OCI-LY7 (cell line): ENCODE results near the gene HS1BP3. TPM values are rescaled to one million over a fixed set of nuclear protein-coding genes. Genes with fewer than 3 reads are reported as not detected.
A peak's percentile ranks its signal among the peaks of the same experiment; 100 is the strongest.

ENCODE experiments used
- BruUV-seq: library from RNA; stranded (reverse); fragments of 400-500 nt; replicated peaks from 2 replicates; lab custom pipeline; 2021; lab: Mats Ljungman, UMichigan
- CTCF ChIA-PET: fragments of 300-600 bp; sonication (Branson Sonifier 250); formaldehyde crosslinking; loops from one replicate; lab custom pipeline; 2022; ENCODE audit warnings: antibody characterized with exemption; ENCODE audit not compliant: unreplicated experiment; lab: Charles Lee
- POLR2A ChIA-PET: fragments of 300-600 bp; sonication (Branson Sonifier 250); formaldehyde crosslinking; loops from one replicate; lab custom pipeline; 2022; ENCODE audit warnings: antibody characterized with exemption; lab: Charles Lee
- DNase-seq: peaks from one replicate; pipeline ENCODE4 v3.0.0-alpha.2; 2015; ENCODE audit warnings: low spot score
- H2AFZ ChIP-seq: fragments of 200-600 bp; sonication (generic), shearing (Covaris generic); 2 replicates; pipeline ENCODE4 v1.6.1; 2014; ENCODE audit warnings: mild to moderate bottlenecking, antibody characterized with exemption, low read length, moderate library complexity
- H3K27ac ChIP-seq: fragments of 200-600 bp; sonication (generic); 2 replicates; pipeline ENCODE4 v1.5.1; 2014; ENCODE audit warnings: mixed run types, low read depth, mild to moderate bottlenecking, moderate library complexity, low read length, inconsistent platforms; ENCODE audit not compliant: poor library complexity, severe bottlenecking
- H3K36me3 ChIP-seq: fragments of 200-600 bp; sonication (generic); 2 replicates; pipeline ENCODE4 v1.6.1; 2014; ENCODE audit warnings: mild to moderate bottlenecking, antibody characterized with exemption, low read length, moderate library complexity, mixed read lengths; ENCODE audit not compliant: insufficient read depth
- H3K4me1 ChIP-seq: fragments of 200-600 bp; sonication (generic); 2 replicates; pipeline ENCODE4 v1.5.1; 2014; ENCODE audit warnings: mild to moderate bottlenecking, low read length; ENCODE audit not compliant: insufficient read depth, poor library complexity, severe bottlenecking
- H3K4me2 ChIP-seq: fragments of 200-600 bp; sonication (generic); 2 replicates; pipeline ENCODE4 v1.6.1; 2014; ENCODE audit warnings: mild to moderate bottlenecking, low read length
- H3K4me3 ChIP-seq: fragments of 200-600 bp; sonication (generic); 2 replicates; pipeline ENCODE4 v1.5.1; 2014; ENCODE audit warnings: mild to moderate bottlenecking, low read depth, low read length; ENCODE audit not compliant: poor library complexity, severe bottlenecking
- H3K79me2 ChIP-seq: fragments of 200-600 bp; sonication (generic); 2 replicates; pipeline ENCODE4 v1.6.1; 2016; ENCODE audit warnings: low read depth, mild to moderate bottlenecking, low read length, moderate library complexity, mixed read lengths; ENCODE audit not compliant: insufficient read depth
- H3K9me2 ChIP-seq: fragments of 200-600 bp; sonication (generic); 2 replicates; pipeline ENCODE4 v1.6.1; 2016; ENCODE audit warnings: mild to moderate bottlenecking, low read length, mixed read lengths; ENCODE audit not compliant: insufficient read depth
- H3K9me3 ChIP-seq: fragments of 200-600 bp; sonication (generic); 2 replicates; pipeline ENCODE4 v1.6.1; 2014; ENCODE audit warnings: mild to moderate bottlenecking, mixed run types, low read length, mixed read lengths
- H4K20me1 ChIP-seq: fragments of 200-600 bp; sonication (generic); 2 replicates; pipeline ENCODE4 v1.6.1; 2014; ENCODE audit warnings: mild to moderate bottlenecking, antibody characterized with exemption, low read length, moderate library complexity, mixed read lengths; ENCODE audit not compliant: insufficient read depth
- CTCF ChIP-seq: fragments of 200-600 bp; sonication (generic); conservative IDR thresholded peaks from 2 replicates; pipeline ENCODE4 v1.5.1; 2014; ENCODE audit warnings: mild to moderate bottlenecking, antibody characterized with exemption, low read length, moderate library complexity, mixed read lengths
- EZH2phosphoT487 ChIP-seq: fragments of 200-600 bp; sonication (generic); IDR thresholded peaks from 2 replicates; pipeline ENCODE4 v1.6.1; 2018; ENCODE audit warnings: low read depth, borderline replicate concordance, mild to moderate bottlenecking, mixed run types, antibody characterized with exemption, low read length, moderate library complexity, mixed read lengths
- intact Hi-C: fragments of 100-400 bp; cut with micrococcal nuclease; formaldehyde crosslinking; loops from one replicate; pipeline ENCODE4 v1.10.0; 2022; ENCODE audit not compliant: unreplicated experiment
- total RNA-seq, 2 experiments: library from RNA; depleted of rRNA in 1 of 2; stranded (reverse); fragments of >200 nt in 1 of 2; shearing (Covaris generic) in 1 of 2; gene quantifications; 2 replicates each; pipeline ENCODE4 v1.2.3, GENCODE V29; 2014 to 2022

Gene HS1BP3
- total RNA-seq, 2 experiments from 2014 or later, result 10.6 to 15.2 TPM

DNA sequence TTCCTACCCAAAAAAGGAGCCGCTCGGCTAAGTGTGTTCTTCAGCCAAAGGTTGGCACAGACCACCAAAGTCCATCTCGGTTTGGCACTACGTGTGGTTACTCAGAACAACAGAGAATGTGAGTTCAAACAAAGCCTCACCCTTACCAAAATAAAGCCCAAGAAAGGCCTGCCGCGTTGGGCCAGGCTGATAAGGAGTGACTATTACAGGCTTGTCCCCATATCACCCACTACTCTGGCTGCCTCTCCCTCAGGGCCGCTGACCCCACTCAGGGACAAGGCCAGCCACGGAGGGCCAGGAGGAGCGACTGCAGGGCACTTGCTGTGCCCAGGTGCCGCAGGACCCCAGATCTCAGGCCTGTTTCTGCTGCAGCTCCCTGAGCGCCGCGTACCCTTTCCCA is 13.8 kb downstream of the HS1BP3 start:
- no peaks in the 10 kb centered on the region for H3K36me3 ChIP-seq
- no TSS peak for BruUV-seq
- ChIA-PET POLR2A (no interaction called here), CTCF (no interaction called here)
- H3K4me2 ChIP-seq, result no peak overlapping the region
- H3K4me1 ChIP-seq, result peaks cover 12% of the 10 kb centered on the region
- TF ChIP-seq CTCF (no peak), EZH2phosphoT487 (no peak)
- no peak for DNase-seq
- no peaks in the 10 kb centered on the region for H3K9me3 ChIP-seq
- no peak overlapping the region for H2AFZ ChIP-seq
- intact Hi-C loops, result no loop called here
- H3K79me2 ChIP-seq, result no peaks in the 10 kb centered on the region
- no peak overlapping the region for H3K27ac ChIP-seq
- H3K4me3 ChIP-seq, result no peak overlapping the region
- H4K20me1 ChIP-seq, result no peaks in the 10 kb centered on the region
- H3K9me2 ChIP-seq, result no peaks in the 10 kb centered on the region

- Histone ChIP-seq H3K9me2 (no peaks in the 10 kb centered on the region), H2AFZ (no peak overlapping the region), H4K20me1 (no peaks in the 10 kb centered on the region), H3K9me3 (no peaks in the 10 kb centered on the region), H3K4me1 (peaks cover 14% of the 10 kb centered on the region), H3K4me3 (no peak overlapping the region), H3K79me2 (no peaks in the 10 kb centered on the region), H3K4me2 (no peak overlapping the region), H3K27ac (no peak overlapping the region), H3K36me3 (no peaks in the 10 kb centered on the region)
- no peak for TF ChIP-seq EZH2phosphoT487
- TF ChIP-seq CTCF, result peak; percentile 75
- no TSS peak for BruUV-seq
- DNase-seq, result peak; percentile 49
- ChIA-PET CTCF (interaction anchor here (0.6 kb wide), 1 partner anchor 173 kb away, joined by 3 read pairs; no protein-coding TSS in a partner anchor), POLR2A (no interaction called here)
- intact Hi-C loops, result loop anchor here (1.0 kb wide), 1 partner anchor 193 kb away; no protein-coding TSS in a partner anchor
These were observed 15.0 kb downstream of the HS1BP3 start for GRCh38 chr2:20635675-20636584.
